Central memory CD8-positive, alpha-beta T cell (primary cell): ENCODE measurements around the gene AP5Z1.
A peak's percentile ranks its signal among the peaks of the same experiment; 100 is the strongest.

ENCODE experiments used
- ATAC-seq: fragments of 150-1000 bp; cut with Tn5 transposase; replicated peaks from 2 replicates; pipeline ENCODE4 v1.10.0; 2022; ENCODE audit warnings: mild to moderate bottlenecking, moderate FRiP score, moderate number of reproducible peaks; ENCODE audit not compliant: poor library complexity, severe bottlenecking; ENCODE audit errors: extremely low read depth
- DNase-seq, 2 donors: peaks; one replicate each; pipeline ENCODE4 v3.0.0; 2021; ENCODE audit warnings: low spot score in 2 of 2
- H3K27ac Mint-ChIP-seq: one replicate; pipeline ENCODE4 v1.8.0; 2022; ENCODE audit warnings: low read depth, mild to moderate bottlenecking, moderate library complexity, mixed read lengths
- H3K27me3 Mint-ChIP-seq: one replicate; pipeline ENCODE4 v1.8.0; 2022; ENCODE audit warnings: mixed read lengths
- H3K36me3 Mint-ChIP-seq: one replicate; pipeline ENCODE4 v1.8.0; 2022; ENCODE audit warnings: mild to moderate bottlenecking, moderate library complexity, mixed read lengths; ENCODE audit not compliant: insufficient read depth
- H3K4me1 Mint-ChIP-seq: one replicate; pipeline ENCODE4 v1.8.0; 2022; ENCODE audit warnings: mixed read lengths
- H3K4me3 Mint-ChIP-seq: one replicate; pipeline ENCODE4 v1.8.0; 2022; ENCODE audit warnings: mild to moderate bottlenecking, moderate library complexity, mixed read lengths
- H3K9me3 Mint-ChIP-seq: one replicate; pipeline ENCODE4 v1.8.0; 2022; ENCODE audit warnings: mixed read lengths

The AP5Z1 gene

GRCh38 chr7:4749363-4749762 lies 26.1 kb upstream of the AP5Z1 start:
- peaks cover 57% of the 10 kb centered on the region for H3K4me1 Mint-ChIP-seq
- H3K4me3 Mint-ChIP-seq: no peak overlapping the region
- ATAC-seq (no peak), DNase-seq (no peak)
- H3K27me3 Mint-ChIP-seq: no peaks in the 10 kb centered on the region
- H3K27ac Mint-ChIP-seq: peak overlapping the region; percentile 80
- peaks cover 14% of the 10 kb centered on the region for H3K36me3 Mint-ChIP-seq
- H3K9me3 Mint-ChIP-seq: no peaks in the 10 kb centered on the region

- Mint-ChIP-seq H3K27ac (peak overlapping the region; percentile 80), H3K27me3 (no peaks in the 10 kb centered on the region), H3K9me3 (no peaks in the 10 kb centered on the region), H3K4me1 (peaks cover 53% of the 10 kb centered on the region), H3K4me3 (no peak overlapping the region), H3K36me3 (peaks cover 14% of the 10 kb centered on the region)
- ATAC-seq (no peak), DNase-seq (no peak)
Observed at GRCh38 chr7:4749798-4750197, 25.6 kb upstream of the AP5Z1 start.

GRCh38 chr7:4751398-4751947 lies 23.9 kb upstream of the AP5Z1 start:
- DNase-seq (no peak), ATAC-seq (no peak)
- Mint-ChIP-seq H3K9me3 (no peaks in the 10 kb centered on the region), H3K4me1 (peaks cover 38% of the 10 kb centered on the region), H3K4me3 (no peak overlapping the region), H3K27ac (no peak overlapping the region), H3K27me3 (no peaks in the 10 kb centered on the region), H3K36me3 (peaks cover 18% of the 10 kb centered on the region)

GRCh38 chr7:4753598-4754432 lies 21.6 kb upstream of the AP5Z1 start:
- Mint-ChIP-seq H3K27ac (peak overlapping the region; percentile 29), H3K9me3 (no peaks in the 10 kb centered on the region), H3K4me3 (no peak overlapping the region), H3K27me3 (no peaks in the 10 kb centered on the region), H3K4me1 (peaks cover 22% of the 10 kb centered on the region), H3K36me3 (peaks cover 23% of the 10 kb centered on the region)
- DNase-seq (peak; percentile 67 to 86), ATAC-seq (peak; percentile 89)

DNA sequence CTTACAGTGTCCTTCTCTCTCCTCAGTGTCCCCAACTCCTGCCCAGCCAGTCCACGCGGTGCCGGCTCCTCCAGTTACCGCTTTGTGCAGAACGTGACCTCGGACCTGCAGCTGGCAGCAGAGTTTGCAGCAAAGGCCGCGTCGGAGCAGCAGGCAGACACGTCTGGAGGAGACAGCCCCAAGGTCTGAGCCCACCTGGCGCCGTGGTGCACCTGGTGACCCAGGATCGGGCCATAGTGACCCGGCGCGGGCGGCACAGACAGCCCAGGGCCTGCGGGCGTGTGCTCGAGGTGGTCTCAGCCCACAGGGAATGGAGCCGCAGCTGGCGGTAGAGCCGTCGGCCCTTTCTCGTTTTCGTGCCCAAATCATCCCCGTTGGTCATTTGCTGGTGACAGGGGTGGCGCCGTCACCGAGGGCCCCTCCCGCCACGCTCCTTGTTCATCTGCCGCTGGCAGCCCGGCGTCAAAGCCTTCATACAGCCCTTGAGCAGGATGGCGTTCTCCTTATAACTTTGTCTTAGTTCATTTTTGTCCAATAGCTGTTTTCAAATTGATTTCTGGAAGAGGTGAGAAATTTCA lies 20.9 kb upstream of the AP5Z1 start:
- ATAC-seq (no peak), DNase-seq (no peak)
- H3K9me3 Mint-ChIP-seq: no peaks in the 10 kb centered on the region
- peaks cover 18% of the 10 kb centered on the region for H3K4me1 Mint-ChIP-seq
- peaks cover 27% of the 10 kb centered on the region for H3K36me3 Mint-ChIP-seq
- H3K27me3 Mint-ChIP-seq: no peaks in the 10 kb centered on the region
- H3K4me3 Mint-ChIP-seq: no peak overlapping the region
- no peak overlapping the region for H3K27ac Mint-ChIP-seq

GRCh38 chr7:4755045-4755444 lies 20.4 kb upstream of the AP5Z1 start:
- no peak for DNase-seq
- Mint-ChIP-seq H3K4me3 (no peak overlapping the region), H3K4me1 (peaks cover 18% of the 10 kb centered on the region), H3K9me3 (no peaks in the 10 kb centered on the region), H3K36me3 (peaks cover 32% of the 10 kb centered on the region), H3K27ac (no peak overlapping the region), H3K27me3 (no peaks in the 10 kb centered on the region)
- ATAC-seq: no peak

- Mint-ChIP-seq H3K36me3 (peaks cover 32% of the 10 kb centered on the region), H3K27me3 (no peaks in the 10 kb centered on the region), H3K9me3 (no peaks in the 10 kb centered on the region), H3K4me1 (peaks cover 9% of the 10 kb centered on the region), H3K27ac (no peak overlapping the region), H3K4me3 (no peak overlapping the region)
- ATAC-seq: no peak
- DNase-seq: no peak
Observed at GRCh38 chr7:4758111-4758510, 17.3 kb upstream of the AP5Z1 start.

GRCh38 chr7:4758791-4759190 lies 16.6 kb upstream of the AP5Z1 start:
- Mint-ChIP-seq H3K36me3 (peaks cover 28% of the 10 kb centered on the region), H3K4me1 (peaks cover 3% of the 10 kb centered on the region), H3K27ac (no peak overlapping the region), H3K27me3 (no peaks in the 10 kb centered on the region), H3K9me3 (no peaks in the 10 kb centered on the region), H3K4me3 (no peak overlapping the region)
- ATAC-seq (no peak), DNase-seq (no peak)

- H3K27ac Mint-ChIP-seq: no peak overlapping the region
- H3K4me3 Mint-ChIP-seq: no peak overlapping the region
- no peak for ATAC-seq
- no peaks in the 10 kb centered on the region for H3K4me1 Mint-ChIP-seq
- no peak for DNase-seq
- H3K27me3 Mint-ChIP-seq: no peaks in the 10 kb centered on the region
- H3K9me3 Mint-ChIP-seq: no peaks in the 10 kb centered on the region
- H3K36me3 Mint-ChIP-seq: peaks cover 30% of the 10 kb centered on the region
Observed at GRCh38 chr7:4759211-4759610, 16.2 kb upstream of the AP5Z1 start.

GRCh38 chr7:4760952-4761351 lies 14.5 kb upstream of the AP5Z1 start:
- H3K4me3 Mint-ChIP-seq: no peak overlapping the region
- no peaks in the 10 kb centered on the region for H3K27me3 Mint-ChIP-seq
- no peaks in the 10 kb centered on the region for H3K4me1 Mint-ChIP-seq
- DNase-seq (no peak), ATAC-seq (no peak)
- H3K9me3 Mint-ChIP-seq: no peaks in the 10 kb centered on the region
- no peak overlapping the region for H3K27ac Mint-ChIP-seq
- H3K36me3 Mint-ChIP-seq: peaks cover 30% of the 10 kb centered on the region

DNA sequence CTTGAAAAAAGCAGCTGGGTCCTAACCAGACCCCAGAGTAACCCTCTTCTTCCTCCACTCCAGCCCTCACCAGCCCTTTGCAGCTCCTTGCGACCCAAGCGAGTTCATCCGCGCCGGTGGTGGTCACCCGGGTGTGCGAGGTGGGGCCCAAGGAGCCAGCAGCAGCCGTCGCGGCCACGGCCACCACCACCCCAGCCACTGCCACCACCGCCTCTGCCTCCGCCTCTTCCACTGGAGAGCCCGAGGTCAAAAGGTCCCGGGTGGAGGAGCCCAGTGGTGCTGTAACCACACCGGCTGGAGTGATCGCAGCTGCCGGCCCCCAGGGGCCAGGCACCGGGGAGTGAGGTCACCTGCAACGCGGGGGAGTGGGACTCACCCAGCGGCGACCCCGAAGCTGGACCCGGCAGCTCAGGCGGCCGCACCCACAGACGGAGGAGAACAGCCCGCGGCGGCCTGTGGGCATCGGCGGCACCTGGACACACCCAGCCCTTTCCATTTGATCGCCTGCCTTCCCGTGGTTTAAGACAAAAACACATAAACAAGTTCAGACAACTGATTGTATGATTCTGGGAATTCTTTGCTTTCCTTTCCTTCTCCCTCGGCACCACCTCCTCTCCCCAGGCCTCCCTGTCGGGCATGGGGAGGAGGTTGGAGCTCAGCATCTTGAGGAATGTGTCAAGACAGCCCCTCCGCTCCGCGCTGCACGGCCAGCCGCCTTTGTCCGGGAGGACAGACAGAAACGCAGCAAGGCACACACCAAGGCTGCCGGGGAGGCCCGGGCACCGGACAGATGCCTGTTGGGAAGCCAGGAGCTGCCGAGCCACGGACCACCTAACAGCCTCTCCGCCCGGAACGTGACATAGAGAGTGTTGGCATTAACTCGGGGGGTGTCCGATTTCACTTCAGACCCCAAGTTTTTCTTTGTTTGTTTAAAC lies 13.0 kb upstream of the AP5Z1 start:
- DNase-seq (no peak), ATAC-seq (no peak)
- no peaks in the 10 kb centered on the region for H3K27me3 Mint-ChIP-seq
- peaks cover 23% of the 10 kb centered on the region for H3K36me3 Mint-ChIP-seq
- no peaks in the 10 kb centered on the region for H3K9me3 Mint-ChIP-seq
- H3K4me3 Mint-ChIP-seq: no peak overlapping the region
- no peaks in the 10 kb centered on the region for H3K4me1 Mint-ChIP-seq
- no peak overlapping the region for H3K27ac Mint-ChIP-seq

DNA sequence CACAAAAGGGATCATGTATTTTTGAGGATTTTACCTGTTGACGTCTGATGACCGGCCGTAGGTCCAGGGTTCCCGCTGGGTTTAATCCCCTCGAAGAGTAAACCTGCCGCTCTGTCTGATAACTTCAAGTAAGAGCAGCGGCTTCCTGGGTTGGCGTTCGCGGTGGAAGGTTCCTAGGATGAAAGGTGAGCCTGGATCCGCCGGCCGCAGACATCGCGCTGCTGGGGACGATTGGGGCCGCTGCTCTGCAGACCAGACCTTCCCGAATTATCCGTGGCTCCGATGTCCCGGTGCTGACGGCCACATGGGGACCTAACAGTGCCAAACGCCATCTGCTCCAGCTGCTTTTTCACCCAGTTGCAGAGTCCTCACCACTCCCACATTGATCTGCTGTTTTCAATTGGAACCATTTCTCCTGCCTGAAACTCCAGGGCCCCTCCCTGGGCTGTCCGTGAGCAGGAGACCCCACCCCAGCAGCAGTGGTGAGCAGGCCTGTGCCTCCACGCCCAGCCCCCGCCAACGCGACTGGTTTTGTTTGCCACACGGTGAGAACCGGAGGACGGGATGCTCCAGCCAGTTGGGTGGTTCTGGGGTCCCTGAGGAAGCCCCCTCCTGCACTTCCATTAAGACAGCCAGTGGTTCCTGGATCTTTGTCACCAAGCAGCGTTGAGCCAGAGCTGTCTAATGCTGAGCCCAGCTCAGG lies 12.2 kb upstream of the AP5Z1 start:
- no peaks in the 10 kb centered on the region for H3K9me3 Mint-ChIP-seq
- ATAC-seq: no peak
- H3K36me3 Mint-ChIP-seq: peaks cover 23% of the 10 kb centered on the region
- H3K27ac Mint-ChIP-seq: no peak overlapping the region
- no peak for DNase-seq
- H3K4me3 Mint-ChIP-seq: no peak overlapping the region
- no peaks in the 10 kb centered on the region for H3K27me3 Mint-ChIP-seq
- no peaks in the 10 kb centered on the region for H3K4me1 Mint-ChIP-seq
